HepG2 (cell line): Measurements from ENCODE around the gene SLC25A14. TPM values are rescaled to one million over a fixed set of nuclear protein-coding genes. Genes with fewer than 3 reads are reported as not detected.

Experiments used
- ATAC-seq: fragments of 200-7000 bp; cut with Tn5 transposase; 3 replicates; pipeline ENCODE4 v1.9.1; 2020; ENCODE audit warnings: mild to moderate bottlenecking, moderate library complexity
- BruUV-seq: library from RNA; stranded (reverse); fragments of 400-500 nt; replicated peaks from 2 replicates; lab custom pipeline; 2021; lab: Mats Ljungman, UMichigan
- CTCF ChIA-PET: fragments of 300-600 bp; formaldehyde crosslinking; extraction: SDS; loops from one replicate; lab custom pipeline; 2021; ENCODE audit warnings: low total read pairs, inconsistent platforms, low intra/inter-chr PET ratio; lab: Yijun Ruan, JAX
- POLR2A ChIA-PET: fragments of 350-600 bp; sonication (Branson Sonifier 250); formaldehyde crosslinking; loops from one replicate; lab custom pipeline; 2020; ENCODE audit warnings: antibody characterized with exemption, inconsistent platforms; lab: Yijun Ruan, JAX
- DNase-seq: peaks from one replicate; pipeline ENCODE4 v3.0.0-alpha.2; 2015; ENCODE audit warnings: low spot score
- FAIRE-seq: peaks from 3 replicates; lab custom pipeline; 2011; peaks lifted over from hg19 to GRCh38; lab: Jason Lieb, UNC
- H2AFZ ChIP-seq: one replicate; pipeline ENCODE4 v1.6.1; 2011; ENCODE audit warnings: low read length, inconsistent platforms
- H3K27ac ChIP-seq: fragments of 300-600 bp; 3 replicates; pipeline ENCODE4 v1.8.0; 2011; ENCODE audit warnings: mixed run types, mild to moderate bottlenecking, mixed read lengths, low read length, inconsistent platforms; ENCODE audit not compliant: insufficient read depth; ENCODE audit errors: extremely low read length
- H3K27me3 ChIP-seq, 2 experiments: fragments of 200-600 bp in 1 of 2; 2 replicates in 1 of 2; 3 replicates in 1 of 2; pipeline versions ENCODE4 v1.6.0 to v1.8.0; 2011; ENCODE audit warnings: low read length in 2 of 2, mild to moderate bottlenecking in 2 of 2, moderate library complexity in 2 of 2, inconsistent platforms in 1 of 2; ENCODE audit not compliant: insufficient read depth in 2 of 2, control insufficient read depth in 1 of 2
- H3K36me3 ChIP-seq, 2 experiments: fragments of 200-600 bp in 1 of 2; replicated peaks in 1 of 2; 2 replicates in 1 of 2; 3 replicates in 1 of 2; pipeline versions ENCODE4 v1.5.1 to v1.8.0; 2011; ENCODE audit warnings: low read length in 2 of 2, inconsistent platforms in 1 of 2; ENCODE audit not compliant: insufficient read depth in 2 of 2, control insufficient read depth in 1 of 2
- H3K4me1 ChIP-seq: 2 replicates; pipeline ENCODE4 v1.5.1; 2012; ENCODE audit warnings: low read length, inconsistent platforms; ENCODE audit not compliant: insufficient read depth
- H3K4me2 ChIP-seq: 2 replicates; pipeline ENCODE4 v1.6.0; 2011; ENCODE audit warnings: low read depth, low read length, inconsistent platforms
- H3K4me3 ChIP-seq, 3 experiments: fragments of 200-600 bp in 1 of 3; sonication (generic), shearing (Covaris generic) in 1 of 3; replicated peaks in 1 of 3; 2 replicates each; pipeline ENCODE4 v1.5.1; 2011 to 2016; ENCODE audit warnings: low read length in 3 of 3, inconsistent platforms in 2 of 3, low read depth in 2 of 3, mild to moderate bottlenecking in 2 of 3, control low read depth in 1 of 3, mixed read lengths in 1 of 3; ENCODE audit not compliant: insufficient read depth in 1 of 3
- H3K79me2 ChIP-seq: one replicate; pipeline ENCODE4 v1.6.1; 2011; ENCODE audit warnings: low read length, inconsistent platforms; ENCODE audit not compliant: insufficient read depth
- H3K9ac ChIP-seq: 2 replicates; pipeline ENCODE4 v1.6.0; 2011; ENCODE audit warnings: mild to moderate bottlenecking, low read depth, low read length, inconsistent platforms; ENCODE audit not compliant: insufficient read depth
- H3K9me3 ChIP-seq: 2 replicates; pipeline ENCODE4 v1.5.1; 2012; ENCODE audit warnings: mild to moderate bottlenecking, low read length
- H4K20me1 ChIP-seq: 2 replicates; pipeline ENCODE4 v1.6.0; 2011; ENCODE audit warnings: inconsistent platforms, mild to moderate bottlenecking, low read length, moderate library complexity; ENCODE audit not compliant: insufficient read depth
- EP300 ChIP-seq, 3 experiments: sonication (generic) in 1 of 3; formaldehyde crosslinking in 1 of 3; IDR thresholded peaks; 2 replicates each; pipeline versions ENCODE4 v1.5.1 to v1.6.1; 2011 to 2020; ENCODE audit warnings: low read depth in 2 of 3, low read length in 2 of 3, borderline replicate concordance in 1 of 3, improper control_type of control experiment in 1 of 3, mild to moderate bottlenecking in 1 of 3, missing genetic modification reagents in 1 of 3, moderate library complexity in 1 of 3
- FOXA1 ChIP-seq, 2 experiments: fragments of 450-650 bp in 1 of 2; sonication (generic) in 1 of 2; formaldehyde crosslinking in 1 of 2; IDR thresholded peaks; 2 replicates each; pipeline versions ENCODE4 v1.4.0 to v1.6.1; 2016 to 2020; ENCODE audit warnings: missing genetic modification reagents in 1 of 2
- FOXO1 ChIP-seq: sonication (generic); formaldehyde crosslinking; IDR thresholded peaks from 2 replicates; pipeline ENCODE4 v1.4.0; 2020; ENCODE audit warnings: missing genetic modification reagents
- HNF4A ChIP-seq: sonication (generic); formaldehyde crosslinking; IDR thresholded peaks from 2 replicates; pipeline ENCODE4 v1.4.0; 2020; ENCODE audit warnings: missing genetic modification reagents
- HNF4G ChIP-seq, 2 experiments: sonication (generic) in 1 of 2; formaldehyde crosslinking in 1 of 2; IDR thresholded peaks; 2 replicates each; pipeline versions ENCODE4 v1.4.0 to v1.6.1; 2011 to 2020; ENCODE audit warnings: borderline replicate concordance in 2 of 2, low read depth in 2 of 2, mild to moderate bottlenecking in 2 of 2, low read length in 1 of 2, missing genetic modification reagents in 1 of 2, moderate library complexity in 1 of 2
- KDM6A ChIP-seq: IDR thresholded peaks from 2 replicates; pipeline ENCODE4 v1.6.1; 2016; ENCODE audit warnings: low read depth
- KLF11 ChIP-seq: IDR thresholded peaks from 2 replicates; pipeline ENCODE4 v1.6.1; 2016; ENCODE audit warnings: missing compliant biosample characterization
- NR2C2 ChIP-seq: sonication (generic); formaldehyde crosslinking; IDR thresholded peaks from 2 replicates; pipeline ENCODE4 v1.4.0; 2020; ENCODE audit warnings: missing genetic modification reagents, mild to moderate bottlenecking, moderate library complexity, borderline replicate concordance
- PAWR ChIP-seq: sonication (generic); formaldehyde crosslinking; IDR thresholded peaks from 2 replicates; pipeline ENCODE4 v1.4.0; 2020; ENCODE audit warnings: missing genetic modification reagents, mild to moderate bottlenecking, borderline replicate concordance
- PHF21A ChIP-seq: sonication (generic); formaldehyde crosslinking; IDR thresholded peaks from 2 replicates; pipeline ENCODE4 v1.5.0; 2020; ENCODE audit warnings: mild to moderate bottlenecking, missing genetic modification reagents
- SRY ChIP-seq: sonication (generic); formaldehyde crosslinking; IDR thresholded peaks from 2 replicates; pipeline ENCODE4 v1.8.0; 2022; ENCODE audit warnings: mild to moderate bottlenecking, missing genetic modification reagents
- TAF1 ChIP-seq: sonication (generic); formaldehyde crosslinking; IDR thresholded peaks from 2 replicates; pipeline ENCODE4 v1.4.0; 2020; ENCODE audit warnings: missing genetic modification reagents
- TARDBP ChIP-seq: sonication (generic); formaldehyde crosslinking; IDR thresholded peaks from 2 replicates; pipeline ENCODE4 v1.8.0; 2022; ENCODE audit warnings: mild to moderate bottlenecking, missing genetic modification reagents
- TBP ChIP-seq: sonication (generic); formaldehyde crosslinking; IDR thresholded peaks from 2 replicates; pipeline ENCODE4 v1.5.0; 2020; ENCODE audit warnings: missing genetic modification reagents
- ZEB1 ChIP-seq: IDR thresholded peaks from 2 replicates; pipeline ENCODE4 v1.6.1; 2012; ENCODE audit warnings: mild to moderate bottlenecking, low read depth, inconsistent platforms; ENCODE audit not compliant: insufficient replicate concordance
- ZNF143 ChIP-seq: sonication (generic); formaldehyde crosslinking; IDR thresholded peaks from 2 replicates; pipeline ENCODE4 v1.4.0; 2020; ENCODE audit warnings: missing genetic modification reagents
- ZNF557 ChIP-seq: sonication (generic); formaldehyde crosslinking; IDR thresholded peaks from 2 replicates; pipeline ENCODE4 v1.4.0; 2020; ENCODE audit warnings: missing genetic modification reagents
- WGBS: methylation state at CpG from one replicate; pipeline ENCODE4 v1.1.6; 2017; ENCODE audit warnings: low lambda C conversion rate; 5-methylcytosine and 5-hydroxymethylcytosine counted together
- in situ Hi-C: cut with HindIII; loops from 2 replicates; pipeline ENCODE4 v1.10.0; 2017; ENCODE audit warnings: low pct_unique_long_range_greater_than_20kb; ENCODE audit not compliant: extremely low pct_ligation_motif_present
- intact Hi-C: fragments of 100-400 bp; cut with micrococcal nuclease; formaldehyde crosslinking; loops from one replicate; pipeline ENCODE4 v1.10.0; 2022; ENCODE audit not compliant: unreplicated experiment
- polyA plus RNA-seq, 8 experiments: library from polyadenylated mRNA; depleted of rRNA in 3 of 8; stranded (reverse) in 7 of 8; unstranded in 1 of 8; fragments of >200 nt; fragmentation: Illumina TruSeq in 4 of 8; extraction: Trizol in 4 of 8; gene quantifications; 2 replicates each; pipeline versions ENCODE4 v1.2.1 to v1.2.3, GENCODE V29; 2011 to 2016; ENCODE audit warnings: low read depth in 4 of 8, missing spikeins in 1 of 8, mixed read lengths in 1 of 8; ENCODE audit not compliant: insufficient read depth in 1 of 8
- total RNA-seq, 5 experiments: library from RNA; depleted of rRNA; stranded (reverse); fragments of >200 nt; fragmentation: Illumina TruSeq; extraction: Trizol; gene quantifications; 2 replicates each; pipeline ENCODE4 v1.2.3, GENCODE V29; 2016; ENCODE audit warnings: low read depth in 1 of 5
- TF ChIP-seq, protein P1 (sequence below): sonication (generic); formaldehyde crosslinking; IDR thresholded peaks from 2 replicates; pipeline ENCODE4 v1.4.0; 2020; ENCODE audit warnings: missing genetic modification reagents
- TF ChIP-seq, protein P2 (sequence below), 2 experiments: sonication (generic) in 1 of 2; formaldehyde crosslinking in 1 of 2; IDR thresholded peaks; 2 replicates each; pipeline versions ENCODE4 v1.4.0 to v1.6.1; 2018 to 2020; ENCODE audit warnings: missing genetic modification reagents in 2 of 2, borderline replicate concordance in 1 of 2, low read depth in 1 of 2, mild to moderate bottlenecking in 1 of 2, missing biosample characterization in 1 of 2
- TF ChIP-seq, protein P3 (sequence below): IDR thresholded peaks from 2 replicates; pipeline ENCODE4 v1.6.1; 2016

Gene SLC25A14
- total and polyA plus RNA-seq, 2 of the 13 experiments (the other 11 are each of a cell fraction or from before 2014, with no cell fraction given), result 14.0 to 15.6 TPM

DNA sequence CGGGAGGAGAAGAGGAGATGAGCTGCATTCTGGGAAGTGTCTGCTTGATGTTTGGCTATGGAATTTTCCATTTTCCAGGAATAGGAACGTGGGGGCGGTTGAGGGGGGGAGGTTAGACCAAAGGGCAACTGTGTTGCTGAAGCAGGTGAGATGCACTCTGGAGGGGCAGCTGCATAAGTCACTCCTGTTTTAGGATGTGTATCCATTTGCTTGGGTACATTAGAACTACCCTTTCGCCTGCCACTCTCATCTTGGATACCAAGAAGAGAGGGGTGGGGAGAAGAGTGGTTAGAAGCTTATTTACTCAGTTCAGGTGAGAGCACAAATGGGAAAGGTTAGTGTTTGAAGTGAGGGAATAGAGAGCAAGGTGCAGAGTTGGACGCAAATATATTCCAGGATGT, 46.7 kb downstream of the SLC25A14 start:
- in situ Hi-C loops, result no loop called here
- Histone ChIP-seq H3K79me2 (no peaks in the 10 kb centered on the region), H4K20me1 (no peaks in the 10 kb centered on the region), H3K4me2 (peak overlapping the region; percentile 76), H3K9ac (no peak overlapping the region), H3K27me3 (no peaks in the 10 kb centered on the region), H3K9me3 (no peaks in the 10 kb centered on the region), H2AFZ (peak overlapping the region; percentile 54), H3K27ac (peak overlapping the region; percentile 35), H3K36me3 (no peaks in the 10 kb centered on the region), H3K4me1 (peaks cover 22% of the 10 kb centered on the region), H3K4me3 (peak overlapping the region in 1 of 3 experiments; percentile 16; a peak in 1 of 6 replicates)
- 0% methylated on average over 5 of the region's 5 CpGs for WGBS
- FAIRE-seq (peak; percentile 90), ATAC-seq (peak; percentile 87), DNase-seq (peak; percentile 44)
- ChIA-PET CTCF (no interaction called here), POLR2A (interaction anchor here (0.7 kb wide), 2 partner anchors 15 to 16 kb away, joined by 3 read pairs; partner anchors contain the start of gene RBMX2)
- BruUV-seq, result no TSS peak
- intact Hi-C loops, result no loop called here
- TF ChIP-seq HNF4A (CRISPR knock-in tag) (peak; percentile 69), ZNF557 (CRISPR knock-in tag) (no peak), PHF21A (CRISPR knock-in tag) (0 out of 2 replicates have a peak, but pooled peaks have one; percentile 32), NR2C2 (CRISPR knock-in tag) (0 out of 2 replicates have a peak, but pooled peaks have one; percentile 21), KDM6A (0 out of 2 replicates have a peak, but pooled peaks have one; percentile 31), ZNF143 (CRISPR knock-in tag) (peak; percentile 51; the same call in 1 of the 2 replicates), ZEB1 (peak; percentile 95), FOXO1 (peak; percentile 27; the same call in 1 of the 2 replicates), EP300 (IDR thresholded peaks at IDR 0.05; ENCODE audit: low read depth in 2 of 2, low read length in 2 of 2) (peak in 1 of 2 experiments; percentile 46; a peak in 2 of 4 replicates), EP300 (CRISPR knock-in tag; IDR thresholded peaks at IDR 0.05; ENCODE audit: borderline replicate concordance) (no peak), TBP (CRISPR knock-in tag) (no peak), FOXA1 (IDR thresholded peaks at IDR 0.05) (no peak), FOXA1 (CRISPR knock-in tag; IDR thresholded peaks at IDR 0.05) (peak; percentile 54; the same call in 1 of the 2 replicates), SRY (CRISPR knock-in tag) (no peak), KLF11 (no peak), TARDBP (CRISPR knock-in tag) (0 out of 2 replicates have a peak, but pooled peaks have one; percentile 20), PAWR (CRISPR knock-in tag) (no peak), TAF1 (CRISPR knock-in tag) (peak; percentile 24; the same call in 1 of the 2 replicates), HNF4G (IDR thresholded peaks at IDR 0.05; ENCODE audit: borderline replicate concordance, low read depth, low read length) (peak; percentile 23; the same call in 1 of the 2 replicates), HNF4G (CRISPR knock-in tag; IDR thresholded peaks at IDR 0.05; ENCODE audit: borderline replicate concordance, low read depth) (0 out of 2 replicates have a peak, but pooled peaks have one; percentile 38)
- TF ChIP-seq, protein P1, sequence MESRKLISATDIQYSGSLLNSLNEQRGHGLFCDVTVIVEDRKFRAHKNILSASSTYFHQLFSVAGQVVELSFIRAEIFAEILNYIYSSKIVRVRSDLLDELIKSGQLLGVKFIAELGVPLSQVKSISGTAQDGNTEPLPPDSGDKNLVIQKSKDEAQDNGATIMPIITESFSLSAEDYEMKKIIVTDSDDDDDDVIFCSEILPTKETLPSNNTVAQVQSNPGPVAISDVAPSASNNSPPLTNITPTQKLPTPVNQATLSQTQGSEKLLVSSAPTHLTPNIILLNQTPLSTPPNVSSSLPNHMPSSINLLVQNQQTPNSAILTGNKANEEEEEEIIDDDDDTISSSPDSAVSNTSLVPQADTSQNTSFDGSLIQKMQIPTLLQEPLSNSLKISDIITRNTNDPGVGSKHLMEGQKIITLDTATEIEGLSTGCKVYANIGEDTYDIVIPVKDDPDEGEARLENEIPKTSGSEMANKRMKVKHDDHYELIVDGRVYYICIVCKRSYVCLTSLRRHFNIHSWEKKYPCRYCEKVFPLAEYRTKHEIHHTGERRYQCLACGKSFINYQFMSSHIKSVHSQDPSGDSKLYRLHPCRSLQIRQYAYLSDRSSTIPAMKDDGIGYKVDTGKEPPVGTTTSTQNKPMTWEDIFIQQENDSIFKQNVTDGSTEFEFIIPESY, result no peak
- TF ChIP-seq, protein P2, sequence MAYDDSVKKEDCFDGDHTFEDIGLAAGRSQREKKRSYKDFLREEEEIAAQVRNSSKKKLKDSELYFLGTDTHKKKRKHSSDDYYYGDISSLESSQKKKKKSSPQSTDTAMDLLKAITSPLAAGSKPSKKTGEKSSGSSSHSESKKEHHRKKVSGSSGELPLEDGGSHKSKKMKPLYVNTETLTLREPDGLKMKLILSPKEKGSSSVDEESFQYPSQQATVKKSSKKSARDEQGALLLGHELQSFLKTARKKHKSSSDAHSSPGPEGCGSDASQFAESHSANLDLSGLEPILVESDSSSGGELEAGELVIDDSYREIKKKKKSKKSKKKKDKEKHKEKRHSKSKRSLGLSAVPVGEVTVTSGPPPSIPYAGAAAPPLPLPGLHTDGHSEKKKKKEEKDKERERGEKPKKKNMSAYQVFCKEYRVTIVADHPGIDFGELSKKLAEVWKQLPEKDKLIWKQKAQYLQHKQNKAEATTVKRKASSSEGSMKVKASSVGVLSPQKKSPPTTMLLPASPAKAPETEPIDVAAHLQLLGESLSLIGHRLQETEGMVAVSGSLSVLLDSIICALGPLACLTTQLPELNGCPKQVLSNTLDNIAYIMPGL (CRISPR knock-in tag; IDR thresholded peaks at IDR 0.05; ENCODE audit: borderline replicate concordance in 1 of 2, low read depth in 1 of 2), result peak in 1 of 2 experiments; percentile 39; a peak in 1 of 4 replicates
- TF ChIP-seq, protein P3, sequence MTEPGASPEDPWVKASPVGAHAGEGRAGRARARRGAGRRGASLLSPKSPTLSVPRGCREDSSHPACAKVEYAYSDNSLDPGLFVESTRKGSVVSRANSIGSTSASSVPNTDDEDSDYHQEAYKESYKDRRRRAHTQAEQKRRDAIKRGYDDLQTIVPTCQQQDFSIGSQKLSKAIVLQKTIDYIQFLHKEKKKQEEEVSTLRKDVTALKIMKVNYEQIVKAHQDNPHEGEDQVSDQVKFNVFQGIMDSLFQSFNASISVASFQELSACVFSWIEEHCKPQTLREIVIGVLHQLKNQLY (CRISPR knock-in tag), result no peak
